Upper lobe of left lung (tissue), 4 donors: ENCODE measurements around the gene JDP2.

Experiments used
- POLR2A ChIP-seq, 4 donors: fragments of 450-650 bp; IDR thresholded peaks; one replicate each; pipeline ENCODE4 v1.5.1; 2016 to 2017; ENCODE audit warnings: antibody characterized with exemption in 4 of 4, mild to moderate bottlenecking in 2 of 4
- TF ChIP-seq, protein P1 (sequence below), 6 experiments: fragments of 450-650 bp in 4 of 6; fragments of 200-600 bp in 2 of 6; sonication (generic) in 2 of 6; IDR thresholded peaks; one replicate each; pipeline ENCODE4 v1.5.1; 2016 to 2019; ENCODE audit warnings: antibody characterized with exemption in 6 of 6

DNA sequence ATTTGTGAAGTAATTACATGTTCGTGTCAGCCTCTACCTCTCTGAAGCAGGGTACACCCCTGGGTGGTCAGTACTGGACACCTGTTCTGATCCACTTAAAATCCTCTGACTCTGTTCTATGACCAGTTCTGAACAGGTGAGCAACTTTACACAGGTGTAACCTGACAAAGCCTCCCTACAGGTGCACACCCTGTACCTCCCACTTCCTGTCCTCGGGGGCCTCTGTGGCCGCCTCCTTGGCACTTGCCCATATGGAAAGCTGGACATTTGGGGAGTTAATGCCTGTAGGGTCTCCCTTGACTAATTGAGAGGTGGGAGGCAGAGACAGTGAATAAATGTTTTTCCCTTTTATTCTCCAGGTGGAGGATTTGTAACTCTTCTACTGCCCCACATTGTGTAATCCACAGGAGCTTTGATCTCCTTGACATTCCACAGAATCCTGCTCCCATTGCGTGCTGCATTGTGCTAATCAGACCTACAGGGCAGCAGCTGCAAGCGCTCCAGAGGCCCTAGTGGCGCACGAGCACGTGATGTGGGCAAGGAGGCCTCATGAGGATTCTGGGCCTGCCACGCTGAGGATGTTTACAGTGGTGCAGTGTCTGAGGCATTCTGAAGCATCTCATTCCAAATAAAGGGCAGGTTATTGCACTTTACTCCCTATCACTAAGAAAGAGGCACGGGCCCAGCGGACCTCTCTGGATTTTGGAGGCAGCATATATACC, 48.6 kb downstream of the JDP2 start:
- TF ChIP-seq, protein P1, sequence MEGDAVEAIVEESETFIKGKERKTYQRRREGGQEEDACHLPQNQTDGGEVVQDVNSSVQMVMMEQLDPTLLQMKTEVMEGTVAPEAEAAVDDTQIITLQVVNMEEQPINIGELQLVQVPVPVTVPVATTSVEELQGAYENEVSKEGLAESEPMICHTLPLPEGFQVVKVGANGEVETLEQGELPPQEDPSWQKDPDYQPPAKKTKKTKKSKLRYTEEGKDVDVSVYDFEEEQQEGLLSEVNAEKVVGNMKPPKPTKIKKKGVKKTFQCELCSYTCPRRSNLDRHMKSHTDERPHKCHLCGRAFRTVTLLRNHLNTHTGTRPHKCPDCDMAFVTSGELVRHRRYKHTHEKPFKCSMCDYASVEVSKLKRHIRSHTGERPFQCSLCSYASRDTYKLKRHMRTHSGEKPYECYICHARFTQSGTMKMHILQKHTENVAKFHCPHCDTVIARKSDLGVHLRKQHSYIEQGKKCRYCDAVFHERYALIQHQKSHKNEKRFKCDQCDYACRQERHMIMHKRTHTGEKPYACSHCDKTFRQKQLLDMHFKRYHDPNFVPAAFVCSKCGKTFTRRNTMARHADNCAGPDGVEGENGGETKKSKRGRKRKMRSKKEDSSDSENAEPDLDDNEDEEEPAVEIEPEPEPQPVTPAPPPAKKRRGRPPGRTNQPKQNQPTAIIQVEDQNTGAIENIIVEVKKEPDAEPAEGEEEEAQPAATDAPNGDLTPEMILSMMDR (IDR thresholded peaks at IDR 0.05) = peak in 3 of 6 experiments; percentile 28 to 66 (median 36)
- TF ChIP-seq POLR2A (IDR thresholded peaks at IDR 0.05) = no peak
